NT2/D1 (cell line): ENCODE measurements around the gene AUP1.

Experiments used
- SUZ12 ChIP-seq: IDR thresholded peaks from 2 replicates; pipeline ENCODE4 v1.6.1; 2011; ENCODE audit not compliant: insufficient read length, insufficient read depth; ENCODE audit errors: extremely low read depth
- YY1 ChIP-seq: IDR thresholded peaks from 2 replicates; pipeline ENCODE4 v1.6.1; 2011; ENCODE audit not compliant: insufficient read length, insufficient read depth
- ZNF274 ChIP-seq: IDR thresholded peaks from 2 replicates; pipeline ENCODE4 v1.6.1; 2011; ENCODE audit warnings: mild to moderate bottlenecking, low read depth, low read length

GRCh38 chr2:74516650-74517049 lies 12.9 kb downstream of the AUP1 start:
- TF ChIP-seq SUZ12 (no peak), ZNF274 (no peak), YY1 (no peak)
